Hematopoietic multipotent progenitor cell treated with erythropoietin and hydrocortisone succinate and interleukin-3 and kit ligand, for 6 days (in vitro differentiated cells): Measurements from ENCODE around the gene GNG8.

Experiments used
- DNase-seq: peaks from one replicate; pipeline ENCODE4 v3.0.0-alpha.2; 2015

Gene GNG8

GRCh38 chr19:46635920-46636761 is at the start of gene GNG8:
Gene GNG8, minus strand, starts transcription at chr19:46636202. Its CDS starts 1,520 bp downstream, at chr19:46634682.
- peak; percentile 73 for DNase-seq

GRCh38 chr19:46685189-46685588 is 49.2 kb upstream of the GNG8 start:
- DNase-seq: no peak

GRCh38 chr19:46678110-46678732 is 42.2 kb upstream of the GNG8 start:
- DNase-seq: peak; percentile 83

GRCh38 chr19:46674416-46675178 is 38.6 kb upstream of the GNG8 start:
- no peak for DNase-seq

GRCh38 chr19:46670813-46671212 is 34.8 kb upstream of the GNG8 start:
- DNase-seq: no peak

GRCh38 chr19:46668662-46669061 is 32.7 kb upstream of the GNG8 start:
- no peak for DNase-seq

- DNase-seq: no peak
These were observed 29.1 kb upstream of the GNG8 start for GRCh38 chr19:46665072-46665471.

GRCh38 chr19:46661735-46662592 is 26.0 kb upstream of the GNG8 start:
- DNase-seq: peak; percentile 94

- peak; percentile 100 for DNase-seq
These were observed 25.2 kb upstream of the GNG8 start, which contains the start of gene DACT3 for GRCh38 chr19:46661020-46661731. Gene DACT3, minus strand, starts transcription at chr19:46661182. Its CDS starts 118 bp downstream, at chr19:46661064.

- DNase-seq: no peak
These were observed 24.6 kb upstream of the GNG8 start for GRCh38 chr19:46660551-46661019.

- DNase-seq: no peak
These were observed 24.1 kb upstream of the GNG8 start for GRCh38 chr19:46660008-46660517.

GRCh38 chr19:46659151-46660007 is 23.4 kb upstream of the GNG8 start:
- DNase-seq: peak; percentile 45

- no peak for DNase-seq
These were observed 20.5 kb upstream of the GNG8 start for GRCh38 chr19:46656541-46656940.

- DNase-seq: no peak
These were observed 18.7 kb upstream of the GNG8 start for GRCh38 chr19:46654621-46655152.

- no peak for DNase-seq
These were observed 14.4 kb upstream of the GNG8 start for GRCh38 chr19:46650445-46650844.

GRCh38 chr19:46648961-46649960 is 13.3 kb upstream of the GNG8 start:
- no peak for DNase-seq

GRCh38 chr19:46648060-46648960 is 12.3 kb upstream of the GNG8 start:
- no peak for DNase-seq

GRCh38 chr19:46646402-46646801 is 10.4 kb upstream of the GNG8 start:
- no peak for DNase-seq
